Hepatocyte (in vitro differentiated cells): ENCODE measurements around the gene CAT. TPM values are rescaled to one million over a fixed set of nuclear protein-coding genes. Genes with fewer than 3 reads are reported as not detected.

Experiments
- DNase-seq: peaks from one replicate; pipeline ENCODE4 v3.0.0-alpha.2; 2016; ENCODE audit warnings: low spot score
- H2AFZ ChIP-seq: fragments of 200-600 bp; sonication (generic); 2 replicates; pipeline ENCODE4 v1.6.0; 2016; ENCODE audit warnings: antibody characterized with exemption, mild to moderate bottlenecking
- H3K27ac ChIP-seq: fragments of 200-600 bp; sonication (generic); 2 replicates; pipeline ENCODE4 v1.5.1; 2016; ENCODE audit warnings: mild to moderate bottlenecking
- H3K27me3 ChIP-seq: fragments of 200-600 bp; sonication (generic); 2 replicates; pipeline ENCODE4 v1.6.1; 2016
- H3K36me3 ChIP-seq: fragments of 200-600 bp; sonication (generic); replicated peaks from 2 replicates; pipeline ENCODE4 v1.5.1; 2016; ENCODE audit warnings: low read depth; ENCODE audit not compliant: insufficient read depth
- H3K4me1 ChIP-seq: fragments of 200-600 bp; sonication (generic); 2 replicates; pipeline ENCODE4 v1.5.1; 2016; ENCODE audit warnings: mild to moderate bottlenecking, moderate library complexity; ENCODE audit not compliant: insufficient read depth
- H3K4me2 ChIP-seq: fragments of 200-600 bp; sonication (generic); 2 replicates; pipeline ENCODE4 v1.6.0; 2016
- H3K4me3 ChIP-seq: fragments of 200-600 bp; sonication (generic); 2 replicates; pipeline ENCODE4 v1.5.1; 2016; ENCODE audit warnings: mild to moderate bottlenecking
- H3K79me2 ChIP-seq: fragments of 200-600 bp; sonication (generic); 2 replicates; pipeline ENCODE4 v1.6.0; 2017; ENCODE audit warnings: mild to moderate bottlenecking
- H3K9me2 ChIP-seq: fragments of 200-600 bp; sonication (generic); replicated peaks from 2 replicates; pipeline ENCODE4 v1.6.0; 2017; ENCODE audit warnings: mild to moderate bottlenecking; ENCODE audit not compliant: insufficient read depth
- H3K9me3 ChIP-seq: fragments of 200-600 bp; sonication (generic); 2 replicates; pipeline ENCODE4 v1.5.1; 2016; ENCODE audit warnings: low read depth, mild to moderate bottlenecking
- H4K20me1 ChIP-seq: fragments of 200-600 bp; sonication (generic); 2 replicates; pipeline ENCODE4 v1.6.0; 2016; ENCODE audit warnings: mild to moderate bottlenecking; ENCODE audit not compliant: insufficient read depth, poor library complexity, severe bottlenecking
- EZH2 ChIP-seq: fragments of 200-600 bp; sonication (generic); IDR thresholded peaks from 2 replicates; pipeline ENCODE4 v1.6.1; 2016; ENCODE audit warnings: antibody characterized with exemption, mild to moderate bottlenecking, borderline replicate concordance
- EZH2phosphoT487 ChIP-seq: fragments of 200-600 bp; sonication (generic); IDR thresholded peaks from one replicate; pipeline ENCODE4 v1.6.1; 2018; ENCODE audit warnings: antibody characterized with exemption, mild to moderate bottlenecking, low read depth, moderate library complexity; ENCODE audit not compliant: unreplicated experiment, severe bottlenecking
- WGBS: methylation state at CpG from one replicate; pipeline ENCODE4 v1.1.6; 2016; ENCODE audit warnings: low lambda C conversion rate; ENCODE audit errors: missing lambda C conversion rate; 5-methylcytosine and 5-hydroxymethylcytosine counted together
- polyA plus RNA-seq: library from polyadenylated mRNA; unstranded; fragments of >200 nt; fragmentation: Nextera tagmentation; extraction: Ambion mirVana; gene quantifications from 2 replicates; pipeline ENCODE4 v1.2.1, GENCODE V29; 2016
- total RNA-seq: library from RNA; depleted of rRNA; stranded (reverse); fragments of >200 nt; gene quantifications from 2 replicates; pipeline ENCODE4 v1.2.3, GENCODE V29; 2014
- TF ChIP-seq, protein P1 (sequence below): fragments of 200-600 bp; sonication (generic); IDR thresholded peaks from 2 replicates; pipeline ENCODE4 v1.5.1; 2016; ENCODE audit warnings: antibody characterized with exemption, mild to moderate bottlenecking; ENCODE audit not compliant: poor library complexity

Gene CAT
- total and polyA plus RNA-seq, 2 experiments from 2014 or later: 0.47 TPM; not detected in 1

DNA sequence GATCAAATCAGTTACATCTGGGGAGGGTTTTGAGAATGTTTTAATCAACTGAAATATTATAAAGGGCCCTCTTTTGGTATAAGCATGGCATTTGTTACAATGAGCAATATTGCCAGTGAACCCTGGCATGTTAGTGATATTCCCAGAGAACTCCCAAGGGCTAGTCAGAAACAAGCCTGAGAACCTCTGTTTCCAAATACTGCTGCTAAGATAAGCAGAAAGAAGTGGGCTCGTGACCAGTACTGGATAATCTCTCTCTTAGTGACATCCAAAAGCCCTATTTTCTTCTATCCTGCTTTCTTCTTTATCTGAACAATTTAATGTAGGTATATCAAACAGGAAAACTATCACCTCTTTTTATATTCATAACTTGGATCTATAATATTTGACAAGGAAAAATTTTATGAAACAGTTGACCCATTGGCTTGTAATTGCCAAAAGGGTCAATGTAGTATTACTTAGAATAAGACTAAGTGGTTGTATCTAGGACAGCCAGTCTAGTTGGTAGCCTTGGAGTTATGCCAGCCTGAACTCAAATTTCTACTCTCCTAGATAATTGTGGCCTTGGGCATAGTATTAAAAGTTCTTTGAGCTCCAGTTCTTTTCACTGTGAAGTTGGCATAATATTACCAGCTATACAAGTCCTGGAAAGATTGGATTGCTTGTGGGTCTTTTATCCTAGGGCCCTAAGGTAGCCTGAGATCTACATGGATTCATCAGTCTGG is 15.7 kb downstream of the CAT start:
- 78% methylated on average over 1 of the region's 1 CpG for WGBS
- TF ChIP-seq, protein P1, sequence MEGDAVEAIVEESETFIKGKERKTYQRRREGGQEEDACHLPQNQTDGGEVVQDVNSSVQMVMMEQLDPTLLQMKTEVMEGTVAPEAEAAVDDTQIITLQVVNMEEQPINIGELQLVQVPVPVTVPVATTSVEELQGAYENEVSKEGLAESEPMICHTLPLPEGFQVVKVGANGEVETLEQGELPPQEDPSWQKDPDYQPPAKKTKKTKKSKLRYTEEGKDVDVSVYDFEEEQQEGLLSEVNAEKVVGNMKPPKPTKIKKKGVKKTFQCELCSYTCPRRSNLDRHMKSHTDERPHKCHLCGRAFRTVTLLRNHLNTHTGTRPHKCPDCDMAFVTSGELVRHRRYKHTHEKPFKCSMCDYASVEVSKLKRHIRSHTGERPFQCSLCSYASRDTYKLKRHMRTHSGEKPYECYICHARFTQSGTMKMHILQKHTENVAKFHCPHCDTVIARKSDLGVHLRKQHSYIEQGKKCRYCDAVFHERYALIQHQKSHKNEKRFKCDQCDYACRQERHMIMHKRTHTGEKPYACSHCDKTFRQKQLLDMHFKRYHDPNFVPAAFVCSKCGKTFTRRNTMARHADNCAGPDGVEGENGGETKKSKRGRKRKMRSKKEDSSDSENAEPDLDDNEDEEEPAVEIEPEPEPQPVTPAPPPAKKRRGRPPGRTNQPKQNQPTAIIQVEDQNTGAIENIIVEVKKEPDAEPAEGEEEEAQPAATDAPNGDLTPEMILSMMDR: no peak
- no peak for TF ChIP-seq EZH2
- no peak for TF ChIP-seq EZH2phosphoT487

DNA sequence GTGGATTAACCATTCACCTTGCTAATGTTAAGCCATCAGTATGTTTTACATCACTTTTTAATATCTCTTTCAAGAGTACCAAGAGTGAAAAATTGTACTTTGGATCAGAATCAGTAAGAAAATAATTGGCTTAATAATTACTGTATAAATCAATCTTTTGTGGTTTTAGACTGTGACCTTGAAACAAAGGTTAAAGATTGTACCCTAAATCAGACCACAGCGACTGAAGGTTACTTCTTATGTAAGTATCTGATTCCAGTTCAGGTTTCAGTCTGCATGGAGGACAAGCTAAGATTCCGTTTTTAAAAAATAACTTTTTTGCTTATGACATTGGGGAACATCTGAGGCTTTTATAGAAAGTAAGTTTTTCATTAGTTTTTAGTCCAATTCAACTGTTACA is 18.9 kb downstream of the CAT start:
- Histone ChIP-seq H3K36me3 (no peaks in the 10 kb centered on the region), H3K4me2 (no peak overlapping the region), H3K9me2 (no peaks in the 10 kb centered on the region), H3K9me3 (no peaks in the 10 kb centered on the region), H3K4me1 (no peaks in the 10 kb centered on the region), H2AFZ (no peak overlapping the region), H3K27ac (no peak overlapping the region), H3K79me2 (no peaks in the 10 kb centered on the region), H3K27me3 (no peaks in the 10 kb centered on the region), H4K20me1 (no peaks in the 10 kb centered on the region), H3K4me3 (no peak overlapping the region)
- no peak for DNase-seq
- WGBS: 87% methylated on average over 2 of the region's 2 CpGs
- TF ChIP-seq, protein P1: no peak
- TF ChIP-seq EZH2phosphoT487 (no peak), EZH2 (no peak)

More for the DNA sequence above, 15.7 kb downstream of the CAT start:
- H3K4me3 ChIP-seq: no peak overlapping the region
- H4K20me1 ChIP-seq: no peaks in the 10 kb centered on the region
- H3K9me2 ChIP-seq: no peaks in the 10 kb centered on the region
- H3K4me2 ChIP-seq: no peak overlapping the region
- no peak overlapping the region for H2AFZ ChIP-seq
- H3K4me1 ChIP-seq: no peaks in the 10 kb centered on the region
- H3K36me3 ChIP-seq: no peaks in the 10 kb centered on the region
- H3K9me3 ChIP-seq: no peaks in the 10 kb centered on the region
- H3K79me2 ChIP-seq: no peaks in the 10 kb centered on the region
- H3K27ac ChIP-seq: no peak overlapping the region
- no peak for DNase-seq
- H3K27me3 ChIP-seq: peaks cover 5% of the 10 kb centered on the region

DNA sequence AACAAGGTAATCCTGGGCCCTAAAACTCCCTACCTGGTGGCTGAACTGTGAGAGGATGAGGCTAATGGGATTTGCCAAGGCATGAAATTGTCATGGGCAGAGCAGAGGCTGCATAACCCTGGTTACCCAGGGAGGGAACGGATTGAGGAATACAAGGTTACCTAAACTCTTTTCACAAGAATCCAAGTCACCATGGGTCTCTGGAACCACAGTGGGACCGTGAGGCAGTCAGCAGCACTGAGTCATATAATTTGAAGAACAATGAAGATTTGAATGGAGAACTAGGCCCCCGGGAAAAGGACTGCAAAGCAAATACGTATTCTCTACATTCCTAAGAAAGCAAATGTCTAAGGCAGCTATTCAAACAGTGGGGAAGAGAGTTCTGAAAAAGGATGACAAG is 19.8 kb downstream of the CAT start:
- Histone ChIP-seq H3K36me3 (no peaks in the 10 kb centered on the region), H4K20me1 (no peaks in the 10 kb centered on the region), H3K4me2 (no peak overlapping the region), H3K27me3 (no peaks in the 10 kb centered on the region), H3K9me2 (no peaks in the 10 kb centered on the region), H3K4me1 (no peaks in the 10 kb centered on the region), H3K4me3 (no peak overlapping the region), H3K9me3 (no peaks in the 10 kb centered on the region), H3K79me2 (no peaks in the 10 kb centered on the region), H2AFZ (no peak overlapping the region), H3K27ac (no peak overlapping the region)
- WGBS: 53% methylated on average over 4 of the region's 4 CpGs
- TF ChIP-seq EZH2phosphoT487 (no peak), EZH2 (no peak)
- TF ChIP-seq, protein P1: no peak
- no peak for DNase-seq
